ENCODE measurements around the gene STUB1.

DNA sequence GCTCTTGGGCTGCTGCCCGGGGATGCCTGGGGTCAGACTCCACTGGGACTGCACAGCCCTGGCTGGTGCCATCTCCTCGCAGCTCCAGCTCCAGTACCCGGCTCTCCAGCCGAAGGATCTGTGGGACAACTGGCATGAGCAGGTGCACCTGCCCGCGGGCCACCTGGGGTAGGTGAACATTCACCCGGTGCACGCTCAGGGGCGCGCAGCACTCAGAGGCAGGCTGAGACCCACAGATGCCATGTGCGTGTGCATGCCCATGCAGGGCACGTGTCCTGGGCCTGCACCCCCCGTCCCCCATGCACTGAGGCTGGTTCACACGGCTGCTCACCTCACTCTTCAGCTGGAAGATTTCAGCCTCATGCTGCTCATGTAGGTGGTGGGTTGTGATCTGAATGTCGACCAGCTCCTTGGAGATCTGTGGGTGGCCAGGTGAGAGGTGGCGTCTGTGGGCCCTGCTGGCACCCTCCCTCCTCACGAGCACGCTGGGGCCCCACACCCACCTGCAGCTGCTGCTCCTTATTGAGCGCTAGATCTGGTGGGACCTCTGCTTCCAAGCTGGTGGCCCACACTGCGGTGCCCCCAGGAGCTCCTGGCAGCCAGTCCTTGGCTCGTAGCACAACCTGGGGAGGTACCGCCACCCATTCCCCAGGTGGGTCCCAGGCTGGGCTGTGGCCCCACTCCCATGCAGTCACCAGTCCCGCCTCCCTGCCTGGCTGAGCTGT lies 45.4 kb downstream of the STUB1 start:
- TF ChIP-seq SUZ12 (IDR thresholded peaks at IDR 0.05) (no peak), FOXK2 (IDR thresholded peaks at IDR 0.05) (no peak), FOXA1 (IDR thresholded peaks at IDR 0.05) (no peak), ELF4 (IDR thresholded peaks at IDR 0.05) (no peak), LEF1 (IDR thresholded peaks at IDR 0.05; ENCODE audit: borderline replicate concordance) (no peak)

Data from HEK293T (cell line).